Measurements from ENCODE around the gene ADCYAP1R1.

DNA sequence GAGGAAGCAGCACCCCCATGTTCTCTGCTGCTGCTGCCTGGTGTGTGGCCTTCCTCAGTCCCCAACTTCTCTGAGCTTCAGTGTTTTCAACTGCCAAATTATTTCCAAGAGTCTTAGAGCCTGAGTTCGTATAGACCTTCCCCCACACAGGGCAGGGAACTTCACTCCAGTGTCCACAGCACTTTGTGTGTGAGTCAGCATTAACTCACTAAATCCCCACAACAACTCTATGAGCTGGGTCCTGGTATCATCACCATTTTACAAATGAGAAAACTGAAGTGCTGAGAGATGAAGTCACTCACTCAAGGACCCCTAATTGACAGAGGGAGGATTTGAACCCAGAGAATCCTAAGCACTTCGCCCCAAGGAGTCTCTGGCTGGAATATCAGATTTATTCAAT, 48.3 kb downstream of the ADCYAP1R1 start:
- TF ChIP-seq, protein P1, sequence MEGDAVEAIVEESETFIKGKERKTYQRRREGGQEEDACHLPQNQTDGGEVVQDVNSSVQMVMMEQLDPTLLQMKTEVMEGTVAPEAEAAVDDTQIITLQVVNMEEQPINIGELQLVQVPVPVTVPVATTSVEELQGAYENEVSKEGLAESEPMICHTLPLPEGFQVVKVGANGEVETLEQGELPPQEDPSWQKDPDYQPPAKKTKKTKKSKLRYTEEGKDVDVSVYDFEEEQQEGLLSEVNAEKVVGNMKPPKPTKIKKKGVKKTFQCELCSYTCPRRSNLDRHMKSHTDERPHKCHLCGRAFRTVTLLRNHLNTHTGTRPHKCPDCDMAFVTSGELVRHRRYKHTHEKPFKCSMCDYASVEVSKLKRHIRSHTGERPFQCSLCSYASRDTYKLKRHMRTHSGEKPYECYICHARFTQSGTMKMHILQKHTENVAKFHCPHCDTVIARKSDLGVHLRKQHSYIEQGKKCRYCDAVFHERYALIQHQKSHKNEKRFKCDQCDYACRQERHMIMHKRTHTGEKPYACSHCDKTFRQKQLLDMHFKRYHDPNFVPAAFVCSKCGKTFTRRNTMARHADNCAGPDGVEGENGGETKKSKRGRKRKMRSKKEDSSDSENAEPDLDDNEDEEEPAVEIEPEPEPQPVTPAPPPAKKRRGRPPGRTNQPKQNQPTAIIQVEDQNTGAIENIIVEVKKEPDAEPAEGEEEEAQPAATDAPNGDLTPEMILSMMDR (IDR thresholded peaks at IDR 0.05): no peak
- no peak for TF ChIP-seq POLR2A (IDR thresholded peaks at IDR 0.05)

Data from right lobe of liver (tissue), 4 donors.